H4 (cell line): ENCODE data around the gene NPHS2. TPM values are rescaled to one million over a fixed set of nuclear protein-coding genes. Genes with fewer than 3 reads are reported as not detected.

Experiments used
- DNase-seq: peaks from one replicate; pipeline ENCODE4 v3.0.0-alpha.2; 2015; ENCODE audit warnings: low spot score
- total RNA-seq: library from RNA; depleted of rRNA; stranded (reverse); fragments of >200 nt; shearing (Covaris generic); gene quantifications from 2 replicates; pipeline ENCODE4 v1.2.3, GENCODE V29; 2014; rRNA removed

The NPHS2 gene
- total RNA-seq: not detected in 2 replicates

GRCh38 chr1:179575497-179576314 lies at the start of gene NPHS2:
NPHS2 (minus strand) TSS chr1:179575948; CDS start chr1:179575864, 84 bp downstream.
- DNase-seq: no peak

GRCh38 chr1:179612361-179612760 lies 36.6 kb upstream of the NPHS2 start:
- no peak for DNase-seq

GRCh38 chr1:179601093-179601492 lies 25.3 kb upstream of the NPHS2 start:
- DNase-seq: no peak

GRCh38 chr1:179599623-179600249 lies 24.0 kb upstream of the NPHS2 start:
- peak; percentile 52 for DNase-seq

GRCh38 chr1:179598631-179599030 lies 22.9 kb upstream of the NPHS2 start:
- DNase-seq: no peak

GRCh38 chr1:179591592-179592580 lies 16.1 kb upstream of the NPHS2 start, which contains the start of gene TDRD5:
TDRD5 (plus strand) TSS chr1:179591832; CDS start chr1:179592616, 784 bp downstream.
- DNase-seq: no peak

GRCh38 chr1:179591253-179591591 lies 15.5 kb upstream of the NPHS2 start:
- no peak for DNase-seq

GRCh38 chr1:179590671-179591070 lies 14.9 kb upstream of the NPHS2 start:
- DNase-seq: no peak

- no peak for DNase-seq
Measured at GRCh38 chr1:179589509-179589908, 13.8 kb upstream of the NPHS2 start.

- no peak for DNase-seq
Measured at GRCh38 chr1:179588425-179589024, 12.8 kb upstream of the NPHS2 start.

GRCh38 chr1:179587336-179587735 lies 11.6 kb upstream of the NPHS2 start:
- DNase-seq: no peak

- DNase-seq: peak; percentile 26
Measured at GRCh38 chr1:179586107-179586823, 10.5 kb upstream of the NPHS2 start.

- peak; percentile 58 for DNase-seq
Measured at GRCh38 chr1:179583771-179584320, 8.1 kb upstream of the NPHS2 start.

GRCh38 chr1:179576509-179576908 lies 761 bp upstream of the NPHS2 start:
- DNase-seq: no peak

GRCh38 chr1:179558078-179558477 lies 17.7 kb downstream of the NPHS2 start:
- no peak for DNase-seq

- DNase-seq: no peak
Measured at GRCh38 chr1:179554427-179554826, 21.3 kb downstream of the NPHS2 start.

GRCh38 chr1:179550746-179551682 lies 24.7 kb downstream of the NPHS2 start:
- DNase-seq: peak; percentile 93

GRCh38 chr1:179549368-179549700 lies 26.4 kb downstream of the NPHS2 start:
- no peak for DNase-seq

GRCh38 chr1:179548666-179549367 lies 26.9 kb downstream of the NPHS2 start:
- no peak for DNase-seq
